Natural killer cell (primary cell): ENCODE measurements around the gene UBA6. TPM values are rescaled to one million over a fixed set of nuclear protein-coding genes. Genes with fewer than 3 reads are reported as not detected.

Source experiments
- ATAC-seq, 3 donors: fragments of 150-1000 bp in 2 of 3; fragments of 200-7000 bp in 1 of 3; cut with Tn5 transposase; 1 replicate in 1 of 3; 2 replicates in 2 of 3; pipeline ENCODE4 v1.10.0; 2021; ENCODE audit warnings: mild to moderate bottlenecking in 2 of 3, moderate library complexity in 2 of 3
- DNase-seq, 2 donors: peaks; one replicate each; pipeline versions ENCODE4 v3.0.0 to v3.0.0-alpha.2; 2013 to 2021; ENCODE audit warnings: mixed read lengths in 1 of 2
- H3K27ac ChIP-seq: one replicate; pipeline ENCODE4 v1.5.1; 2013; ENCODE audit warnings: mild to moderate bottlenecking, low read length
- H3K27me3 ChIP-seq: one replicate; pipeline ENCODE4 v1.6.1; 2013; ENCODE audit warnings: low read length; ENCODE audit not compliant: control insufficient read depth, insufficient read depth
- H3K36me3 ChIP-seq: one replicate; pipeline ENCODE4 v1.6.1; 2013; ENCODE audit warnings: low read length; ENCODE audit not compliant: control insufficient read depth, insufficient read depth
- H3K4me1 ChIP-seq: one replicate; pipeline ENCODE4 v1.6.1; 2013; ENCODE audit warnings: low read length; ENCODE audit not compliant: control insufficient read depth, insufficient read depth
- H3K4me3 ChIP-seq: one replicate; pipeline ENCODE4 v1.5.1; 2013; ENCODE audit warnings: low read length
- H3K9me3 ChIP-seq: one replicate; pipeline ENCODE4 v1.6.1; 2013; ENCODE audit warnings: low read length; ENCODE audit not compliant: control insufficient read depth, insufficient read depth
- H3K27ac Mint-ChIP-seq, 2 donors: one replicate each; pipeline ENCODE4 v1.8.0; 2022; ENCODE audit warnings: mild to moderate bottlenecking in 2 of 2, mixed read lengths in 2 of 2, moderate library complexity in 1 of 2
- H3K27me3 Mint-ChIP-seq, 2 donors: one replicate each; pipeline ENCODE4 v1.8.0; 2022; ENCODE audit warnings: low read depth in 2 of 2, mixed read lengths in 2 of 2
- H3K36me3 Mint-ChIP-seq: one replicate; pipeline ENCODE4 v1.8.0; 2022; ENCODE audit warnings: mixed read lengths
- H3K4me1 Mint-ChIP-seq, 2 donors: one replicate each; pipeline ENCODE4 v1.8.0; 2022; ENCODE audit warnings: mixed read lengths in 2 of 2
- H3K4me3 Mint-ChIP-seq: one replicate; pipeline ENCODE4 v1.8.0; 2022; ENCODE audit warnings: mild to moderate bottlenecking, moderate library complexity, mixed read lengths
- H3K9me3 Mint-ChIP-seq, 2 donors: one replicate each; pipeline ENCODE4 v1.8.0; 2022; ENCODE audit warnings: mixed read lengths in 2 of 2
- CTCF ChIP-seq: fragments of 200-600 bp; IDR thresholded peaks from one replicate; pipeline ENCODE4 v1.8.0; 2022; ENCODE audit warnings: antibody characterized with exemption
- WGBS: methylation state at CpG from one replicate; pipeline ENCODE4 v1.1.7; 2013; ENCODE audit warnings: missing lambda C conversion rate; ENCODE audit not compliant: insufficient coverage; 5-methylcytosine and 5-hydroxymethylcytosine counted together
- intact Hi-C: fragments of 100-400 bp; cut with micrococcal nuclease; formaldehyde crosslinking; loops from one replicate; pipeline ENCODE4 v1.14.2; 2022
- total RNA-seq, 4 donors: library from RNA; stranded (reverse); fragments of 120-200 nt in 1 of 4; gene quantifications; one replicate each; pipeline versions ENCODE4 v1.2.3 to v1.2.4, GENCODE V29; 2013 to 2022

The UBA6 gene
- total RNA-seq, 3 donors from 2014 or later (not counting 1 experiment from before 2014, with no cell fraction given), result 54.3 to 77.7 (median 55.3) TPM

GRCh38 chr4:67616478-67616877 lies 84.5 kb downstream of the UBA6 start:
- Mint-ChIP-seq H3K27me3 (no peaks in the 10 kb centered on the region), H3K9me3 (peaks cover 0 to 5% of the 10 kb centered on the region in 2 donors), H3K4me3 (no peak overlapping the region), H3K27ac (no peak overlapping the region), H3K4me1 (no peaks in the 10 kb centered on the region), H3K36me3 (peaks cover 37% of the 10 kb centered on the region)
- no peak for ATAC-seq
- TF ChIP-seq CTCF, result no peak
- intact Hi-C loops, result no loop called here
- H3K9me3 ChIP-seq, result no peaks in the 10 kb centered on the region
- no peak overlapping the region for H3K4me3 ChIP-seq
- H3K36me3 ChIP-seq, result peaks cover 42% of the 10 kb centered on the region
- H3K27ac ChIP-seq, result no peak overlapping the region
- H3K27me3 ChIP-seq, result no peaks in the 10 kb centered on the region
- 100% methylated on average over 1 of the region's 1 CpG for WGBS
- no peaks in the 10 kb centered on the region for H3K4me1 ChIP-seq
- DNase-seq, result no peak

GRCh38 chr4:67615119-67615518 lies 85.8 kb downstream of the UBA6 start:
- TF ChIP-seq CTCF, result no peak
- Histone ChIP-seq H3K9me3 (no peaks in the 10 kb centered on the region), H3K4me3 (no peak overlapping the region), H3K27ac (no peak overlapping the region), H3K36me3 (peaks cover 31% of the 10 kb centered on the region), H3K27me3 (no peaks in the 10 kb centered on the region), H3K4me1 (no peaks in the 10 kb centered on the region)
- WGBS, result 100% methylated on average over 4 of the region's 5 CpGs
- H3K9me3 Mint-ChIP-seq, result peaks cover 0 to 5% of the 10 kb centered on the region in 2 donors
- ATAC-seq (no peak), DNase-seq (no peak)
- no peak overlapping the region for H3K27ac Mint-ChIP-seq
- no peak overlapping the region for H3K4me3 Mint-ChIP-seq
- no peaks in the 10 kb centered on the region for H3K4me1 Mint-ChIP-seq
- H3K36me3 Mint-ChIP-seq, result peaks cover 42% of the 10 kb centered on the region
- intact Hi-C loops, result no loop called here
- H3K27me3 Mint-ChIP-seq, result no peaks in the 10 kb centered on the region

- Mint-ChIP-seq H3K9me3 (peaks cover 2 to 7% of the 10 kb centered on the region in 2 donors), H3K36me3 (peaks cover 51% of the 10 kb centered on the region), H3K27ac (no peak overlapping the region), H3K4me1 (no peaks in the 10 kb centered on the region), H3K27me3 (no peaks in the 10 kb centered on the region), H3K4me3 (no peak overlapping the region)
- ATAC-seq, result no peak
- intact Hi-C loops, result no loop called here
- DNase-seq, result no peak
- no peak overlapping the region for H3K27ac ChIP-seq
- H3K9me3 ChIP-seq, result peaks cover 4% of the 10 kb centered on the region
- no peaks in the 10 kb centered on the region for H3K4me1 ChIP-seq
- peaks cover 24% of the 10 kb centered on the region for H3K36me3 ChIP-seq
- no peak overlapping the region for H3K4me3 ChIP-seq
- WGBS, result 100% methylated on average over 3 of the region's 4 CpGs
- TF ChIP-seq CTCF, result no peak
- no peaks in the 10 kb centered on the region for H3K27me3 ChIP-seq
Observed at GRCh38 chr4:67614186-67614585, 86.8 kb downstream of the UBA6 start.

- Mint-ChIP-seq H3K4me3 (peak overlapping the region; percentile 32), H3K9me3 (peaks cover 2 to 7% of the 10 kb centered on the region in 2 donors), H3K36me3 (peaks cover 41% of the 10 kb centered on the region), H3K27me3 (no peaks in the 10 kb centered on the region), H3K4me1 (peaks cover 0 to 5% of the 10 kb centered on the region in 2 donors), H3K27ac (peak overlapping the region; percentile 13 to 29)
- H3K9me3 ChIP-seq, result peaks cover 4% of the 10 kb centered on the region
- WGBS, result 92% methylated on average over 3 of the region's 4 CpGs
- no peaks in the 10 kb centered on the region for H3K27me3 ChIP-seq
- peaks cover 7% of the 10 kb centered on the region for H3K36me3 ChIP-seq
- DNase-seq (no peak), ATAC-seq (no peak)
- intact Hi-C loops, result no loop called here
- H3K27ac ChIP-seq, result no peak overlapping the region
- no peak overlapping the region for H3K4me3 ChIP-seq
- H3K4me1 ChIP-seq, result no peaks in the 10 kb centered on the region
- no peak for TF ChIP-seq CTCF
Observed at GRCh38 chr4:67608027-67608426, 92.9 kb downstream of the UBA6 start.
